ENCODE results near the gene GPR39. TPM values are rescaled to one million over a fixed set of nuclear protein-coding genes. Genes with fewer than 3 reads are reported as not detected.

Gene GPR39
- total RNA-seq, 4 donors from 2014 or later, result 0.21 to 1.8 (median 0.22) TPM; not detected in 1

DNA sequence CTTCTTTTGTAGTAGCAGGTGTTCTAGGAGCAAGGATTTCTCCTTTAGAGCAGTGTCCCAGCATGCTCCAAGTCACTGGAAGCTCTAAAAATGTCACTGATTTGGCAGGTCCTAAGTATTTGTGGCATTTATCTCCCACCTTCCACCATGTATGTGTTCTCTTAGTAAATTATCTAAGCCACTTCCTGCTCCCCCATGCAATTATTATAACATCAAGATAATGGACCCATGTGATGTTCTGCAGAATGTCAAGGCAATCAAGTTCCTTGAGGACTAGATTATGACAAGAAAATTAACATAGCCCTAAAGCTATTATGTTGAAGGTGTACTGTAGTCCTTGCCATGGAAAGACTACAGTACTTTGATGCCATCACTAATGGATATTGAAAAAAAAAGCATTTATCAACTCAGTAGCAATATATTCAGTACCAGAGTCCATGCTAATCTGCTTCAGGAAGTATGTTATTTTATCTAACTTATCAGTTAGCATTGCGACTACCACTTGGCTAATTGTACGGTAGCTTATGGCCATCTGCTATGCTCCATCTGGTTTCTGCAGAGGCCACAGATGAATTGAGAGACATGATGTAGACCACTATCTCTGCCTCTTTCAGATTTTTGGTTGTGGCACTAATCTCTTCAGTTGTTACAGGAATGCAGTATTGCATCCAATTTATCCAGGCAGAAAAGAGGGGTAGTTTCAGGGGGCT is 56.7 kb downstream of the GPR39 start:
- Histone ChIP-seq H3K27me3 (no peaks in the 10 kb centered on the region), H3K36me3 (no peaks in the 10 kb centered on the region), H3K27ac (no peak overlapping the region), H3K4me1 (peaks cover 0 to 12% (median 0%) of the 10 kb centered on the region in 4 donors), H3K9me3 (peaks cover 0 to 4% (median 0%) of the 10 kb centered on the region in 4 donors), H3K4me3 (no peak overlapping the region)
- WGBS, 2 donors, result 95 to 97% methylated on average over 2 of the region's 2 CpGs
- no peak for DNase-seq (ENCODE audit: low spot score in 2 of 2)
- TF ChIP-seq EP300 (IDR thresholded peaks at IDR 0.05), result no peak
- TF ChIP-seq, protein P1, sequence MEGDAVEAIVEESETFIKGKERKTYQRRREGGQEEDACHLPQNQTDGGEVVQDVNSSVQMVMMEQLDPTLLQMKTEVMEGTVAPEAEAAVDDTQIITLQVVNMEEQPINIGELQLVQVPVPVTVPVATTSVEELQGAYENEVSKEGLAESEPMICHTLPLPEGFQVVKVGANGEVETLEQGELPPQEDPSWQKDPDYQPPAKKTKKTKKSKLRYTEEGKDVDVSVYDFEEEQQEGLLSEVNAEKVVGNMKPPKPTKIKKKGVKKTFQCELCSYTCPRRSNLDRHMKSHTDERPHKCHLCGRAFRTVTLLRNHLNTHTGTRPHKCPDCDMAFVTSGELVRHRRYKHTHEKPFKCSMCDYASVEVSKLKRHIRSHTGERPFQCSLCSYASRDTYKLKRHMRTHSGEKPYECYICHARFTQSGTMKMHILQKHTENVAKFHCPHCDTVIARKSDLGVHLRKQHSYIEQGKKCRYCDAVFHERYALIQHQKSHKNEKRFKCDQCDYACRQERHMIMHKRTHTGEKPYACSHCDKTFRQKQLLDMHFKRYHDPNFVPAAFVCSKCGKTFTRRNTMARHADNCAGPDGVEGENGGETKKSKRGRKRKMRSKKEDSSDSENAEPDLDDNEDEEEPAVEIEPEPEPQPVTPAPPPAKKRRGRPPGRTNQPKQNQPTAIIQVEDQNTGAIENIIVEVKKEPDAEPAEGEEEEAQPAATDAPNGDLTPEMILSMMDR (IDR thresholded peaks at IDR 0.05), result no peak
- no peak for TF ChIP-seq POLR2A (IDR thresholded peaks at IDR 0.05)

DNA sequence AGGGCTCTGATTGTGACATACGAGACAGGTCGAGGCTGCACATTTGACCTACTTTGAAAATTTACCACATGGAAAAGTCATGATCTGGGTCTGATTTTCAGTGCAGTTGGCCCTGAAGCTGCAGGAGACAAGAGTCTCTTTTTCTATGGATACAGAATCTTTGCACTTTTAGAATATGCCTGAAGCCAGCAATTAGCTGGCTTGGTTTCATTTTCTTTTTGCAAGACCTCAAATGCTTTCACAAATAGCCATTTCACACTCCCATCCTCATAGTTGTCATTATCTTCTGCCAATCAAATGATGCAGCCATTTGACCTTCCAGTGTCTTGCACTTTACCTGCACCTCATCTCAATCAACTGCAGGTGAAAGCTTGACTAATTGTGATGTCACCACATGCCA is 59.0 kb downstream of the GPR39 start:
- no peak for DNase-seq (ENCODE audit: low spot score in 2 of 2)
- Histone ChIP-seq H3K36me3 (no peaks in the 10 kb centered on the region), H3K4me1 (peaks cover 0 to 20% (median 0%) of the 10 kb centered on the region in 4 donors), H3K4me3 (no peak overlapping the region), H3K27me3 (no peaks in the 10 kb centered on the region), H3K9me3 (no peaks in the 10 kb centered on the region), H3K27ac (no peak overlapping the region)
- WGBS, 2 donors, result 82 to 83% methylated on average over 2 of the region's 2 CpGs
- TF ChIP-seq, protein P1 (IDR thresholded peaks at IDR 0.05), result no peak
- TF ChIP-seq POLR2A (IDR thresholded peaks at IDR 0.05) (no peak), EP300 (IDR thresholded peaks at IDR 0.05) (no peak)

DNA sequence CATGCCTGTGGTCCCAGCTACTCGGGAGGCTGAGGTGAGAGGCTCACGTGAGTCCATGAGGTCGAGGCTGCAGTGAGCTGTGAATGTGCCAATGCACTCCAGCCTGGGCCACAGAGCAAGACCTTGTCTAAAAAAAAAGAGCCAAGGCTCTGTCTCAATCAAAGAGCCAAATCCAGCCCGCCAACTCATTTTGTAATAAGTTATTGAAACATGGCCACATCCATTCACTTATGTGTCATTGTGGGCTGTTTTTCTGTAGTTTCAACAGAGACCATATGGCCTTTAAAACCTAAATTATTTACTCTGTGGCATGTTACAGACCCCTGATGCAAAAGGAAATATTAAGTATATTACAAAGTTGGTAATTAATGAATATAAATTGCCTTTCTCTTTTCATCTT is 60.8 kb downstream of the GPR39 start:
- Histone ChIP-seq H3K4me1 (peaks cover 0 to 20% (median 0%) of the 10 kb centered on the region in 4 donors), H3K27me3 (no peaks in the 10 kb centered on the region), H3K9me3 (no peaks in the 10 kb centered on the region), H3K4me3 (no peak overlapping the region), H3K36me3 (no peaks in the 10 kb centered on the region), H3K27ac (no peak overlapping the region)
- TF ChIP-seq POLR2A (IDR thresholded peaks at IDR 0.05) (no peak), EP300 (IDR thresholded peaks at IDR 0.05) (no peak)
- TF ChIP-seq, protein P1 (IDR thresholded peaks at IDR 0.05), result no peak
- DNase-seq (ENCODE audit: low spot score in 2 of 2), result no peak
- WGBS, 2 donors, result 62 to 68% methylated on average over 4 of the region's 4 CpGs

DNA sequence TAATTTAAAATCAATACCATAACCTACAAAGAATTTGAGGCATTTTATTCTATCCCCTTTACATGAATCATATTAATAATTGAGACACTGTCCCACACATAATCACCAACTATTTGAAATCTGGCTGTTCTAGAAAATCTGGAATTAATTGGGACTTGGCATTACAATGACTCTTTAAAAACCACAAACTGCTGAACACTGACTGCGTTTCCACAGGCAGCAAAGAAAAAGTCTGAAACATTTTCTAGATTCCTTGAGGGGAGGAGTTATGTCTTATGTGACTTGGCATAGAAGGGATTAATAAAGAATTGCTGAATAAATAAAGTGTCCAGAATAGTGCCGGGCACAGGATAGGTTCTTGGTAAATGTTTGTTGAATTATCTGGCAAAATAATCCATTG is 61.4 kb downstream of the GPR39 start:
- Histone ChIP-seq H3K4me1 (peaks cover 0 to 20% (median 0%) of the 10 kb centered on the region in 4 donors), H3K36me3 (no peaks in the 10 kb centered on the region), H3K27ac (no peak overlapping the region), H3K27me3 (no peaks in the 10 kb centered on the region), H3K9me3 (no peaks in the 10 kb centered on the region), H3K4me3 (no peak overlapping the region)
- TF ChIP-seq POLR2A (IDR thresholded peaks at IDR 0.05) (no peak), EP300 (IDR thresholded peaks at IDR 0.05) (no peak)
- TF ChIP-seq, protein P1 (IDR thresholded peaks at IDR 0.05), result no peak
- DNase-seq (ENCODE audit: low spot score in 2 of 2), result no peak
- 12 to 25% methylated on average over 2 of the region's 2 CpGs for WGBS, 2 donors

DNA sequence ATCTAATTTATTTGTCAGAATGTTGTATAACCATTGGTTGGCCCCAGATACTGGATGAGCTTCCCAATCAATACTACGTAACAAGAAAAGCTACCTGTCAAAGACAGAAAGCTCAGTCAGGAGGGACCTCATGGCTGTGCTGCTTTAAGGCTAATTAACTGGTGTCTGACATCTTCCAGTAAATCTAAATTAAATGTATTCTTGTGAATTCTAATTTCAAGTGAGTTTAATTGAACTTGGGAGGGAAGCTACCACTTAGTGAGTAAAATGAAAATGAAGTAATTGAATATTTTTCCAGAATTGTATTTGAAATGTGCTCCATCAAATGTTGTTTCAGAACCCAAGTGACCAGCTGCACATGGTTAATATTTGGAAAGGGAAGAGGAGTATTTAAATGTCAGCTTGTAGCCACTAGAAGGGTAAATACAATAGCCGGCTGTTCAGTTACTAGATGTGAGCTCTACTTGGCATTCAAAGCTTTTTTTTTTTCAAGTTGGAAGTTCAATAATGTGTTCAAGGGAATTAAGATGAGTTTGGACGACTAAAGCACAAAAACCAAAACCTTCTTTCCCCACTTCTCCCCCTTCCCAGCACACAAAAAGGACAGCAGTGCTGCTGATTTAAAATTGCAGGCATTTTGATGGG is 62.0 kb downstream of the GPR39 start:
- H3K27me3 ChIP-seq, result no peaks in the 10 kb centered on the region
- 38 to 40% methylated on average over 3 of the region's 3 CpGs for WGBS, 2 donors

More for the DNA sequence above, 62.0 kb downstream of the GPR39 start:
- no peaks in the 10 kb centered on the region for H3K36me3 ChIP-seq
- TF ChIP-seq POLR2A (IDR thresholded peaks at IDR 0.05) (no peak), EP300 (IDR thresholded peaks at IDR 0.05) (no peak)
- TF ChIP-seq, protein P1 (IDR thresholded peaks at IDR 0.05), result no peak
- DNase-seq (ENCODE audit: low spot score in 2 of 2), result no peak
- no peak overlapping the region for H3K27ac ChIP-seq
- no peaks in the 10 kb centered on the region for H3K9me3 ChIP-seq
- no peak overlapping the region for H3K4me3 ChIP-seq
- H3K4me1 ChIP-seq, result peaks cover 0 to 20% (median 0%) of the 10 kb centered on the region in 4 donors

All from tibial nerve (tissue), 4 donors.